Fibroblast of skin of left quadriceps (primary cell): Measurements from ENCODE around the gene CACNA2D4.

ENCODE experiments used
- DNase-seq, 2 experiments: peaks; one replicate each; pipeline ENCODE4 v3.0.0-alpha.2; 2013; ENCODE audit warnings: low read depth in 2 of 2

The CACNA2D4 gene

DNA sequence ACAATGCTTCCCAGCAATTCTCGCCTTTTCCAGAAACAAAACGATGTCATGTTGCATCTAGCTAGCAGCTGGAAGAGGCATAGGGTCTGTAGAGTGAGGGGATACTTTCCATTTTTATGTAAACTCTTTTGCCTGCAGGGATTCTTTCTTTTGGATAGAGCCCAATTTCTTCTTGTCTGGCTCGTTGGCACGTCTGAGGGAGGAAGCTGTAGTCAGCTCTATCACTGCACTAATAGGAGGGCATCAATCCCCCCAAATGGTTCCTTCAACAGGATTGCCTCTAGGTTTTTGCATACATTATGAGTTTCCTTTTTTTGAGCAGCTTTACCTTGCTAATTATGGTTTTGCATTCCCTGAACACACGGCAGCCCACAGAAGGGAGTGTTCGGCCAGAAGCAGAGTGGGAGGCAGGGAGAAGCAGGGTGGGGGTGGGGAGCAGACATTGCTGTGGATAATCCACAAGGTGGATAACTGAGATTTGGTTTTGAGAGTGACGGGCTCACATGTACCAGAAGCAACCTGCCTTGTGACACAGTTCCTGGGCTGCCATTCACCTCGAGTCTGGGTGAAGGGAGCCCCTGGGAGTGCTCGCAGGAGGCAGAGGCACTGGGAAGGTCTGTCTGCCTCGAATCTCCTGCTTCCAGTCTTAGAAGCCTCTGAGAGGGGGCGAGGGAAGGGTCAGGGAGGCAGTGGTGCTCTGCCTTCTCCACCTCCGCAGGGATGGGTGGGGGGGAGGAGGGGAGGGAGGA is 73.6 kb downstream of the CACNA2D4 start:
- no peak for DNase-seq

DNA sequence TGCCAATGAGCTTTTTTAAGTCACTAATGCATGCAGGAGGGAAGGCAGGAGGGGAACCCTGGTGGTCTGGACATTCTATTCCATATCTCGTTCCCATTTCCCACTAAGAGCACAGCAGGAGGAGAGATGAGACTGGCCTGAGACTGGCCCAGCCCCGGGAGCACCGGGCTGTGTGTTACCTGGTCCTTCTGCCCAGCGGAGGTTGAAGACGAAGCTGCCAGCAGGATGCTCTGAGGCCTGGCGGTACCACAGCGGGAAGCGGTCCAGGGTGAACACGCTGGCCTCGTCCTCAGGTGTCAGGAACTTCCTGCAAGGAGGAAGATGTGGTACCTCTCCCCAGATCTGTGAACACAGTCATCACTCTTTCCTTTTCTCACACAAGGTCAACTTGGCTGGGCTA is 74.2 kb downstream of the CACNA2D4 start:
- DNase-seq: no peak

- DNase-seq: no peak
Observed at GRCh38 chr12:1843641-1844005, 74.8 kb downstream of the CACNA2D4 start.

DNA sequence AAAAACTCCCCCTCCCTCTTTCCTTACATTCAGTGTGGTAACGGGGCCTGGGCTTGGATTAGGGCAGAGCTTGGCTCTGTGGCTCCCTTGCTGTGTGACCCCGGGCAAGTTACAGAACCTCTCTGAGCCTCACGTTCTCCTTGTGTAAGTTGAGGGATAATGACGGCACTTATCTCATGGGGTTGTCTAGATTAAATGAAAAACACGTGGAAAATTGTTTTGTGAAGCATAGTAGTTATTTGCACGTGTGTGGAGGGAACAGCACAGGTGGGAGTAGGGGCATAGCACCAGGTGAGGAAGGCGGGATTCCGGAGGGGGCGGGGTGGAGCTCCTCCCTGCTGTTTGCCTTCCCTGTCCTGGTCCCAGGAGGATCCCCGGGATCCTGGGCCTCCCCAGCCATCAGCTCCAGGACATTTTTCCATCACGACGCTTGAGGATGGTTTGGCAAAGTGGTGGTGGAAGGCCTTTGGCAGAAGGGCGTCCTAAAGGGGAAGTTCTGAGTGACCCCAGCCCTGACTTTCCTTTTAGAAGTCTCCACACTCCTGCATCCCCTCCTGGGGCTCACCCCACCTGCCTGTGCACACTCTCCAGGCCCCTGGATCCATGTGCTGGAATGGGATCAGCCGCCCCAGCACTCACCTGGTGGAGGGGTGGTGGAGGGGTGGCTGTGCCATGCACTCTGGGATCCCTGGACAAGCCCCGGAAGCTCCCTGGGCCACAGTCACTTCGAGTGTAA is 75.4 kb downstream of the CACNA2D4 start:
- no peak for DNase-seq

DNA sequence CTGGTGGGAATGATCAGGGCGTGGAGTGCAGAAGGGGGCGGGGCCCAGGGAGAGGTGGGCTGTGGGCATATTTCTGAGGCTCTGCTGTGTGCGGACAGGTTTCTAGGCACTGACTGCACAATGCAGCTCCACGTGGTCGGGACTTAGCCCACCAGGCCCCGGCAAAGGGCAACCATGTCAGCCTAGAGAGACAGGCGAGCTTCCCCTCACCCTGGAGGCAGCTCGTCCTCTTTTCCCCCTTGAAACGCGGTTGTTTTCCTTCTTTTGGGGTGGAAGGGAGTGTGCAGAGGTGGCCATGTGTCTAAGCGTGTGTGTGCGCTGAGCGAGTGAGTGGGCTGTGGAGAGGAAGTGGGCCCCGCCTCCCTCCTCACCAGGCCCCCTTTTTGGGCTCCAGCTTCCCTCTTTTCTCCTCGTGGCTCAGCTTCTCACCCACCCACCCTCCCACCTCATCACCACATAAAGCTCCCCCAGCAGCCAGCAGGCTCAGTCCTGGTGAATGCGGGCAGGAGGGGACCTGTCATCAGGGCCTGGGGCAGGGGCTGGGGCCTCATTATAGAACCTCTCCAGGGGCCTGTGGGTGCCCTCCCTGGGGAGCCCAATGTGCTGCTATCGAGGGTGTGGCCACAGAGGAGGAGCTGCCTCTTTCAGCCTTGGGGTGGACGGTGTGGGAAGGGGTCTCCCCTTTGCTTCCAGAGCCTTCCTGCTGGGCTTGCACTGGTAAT is 76.1 kb downstream of the CACNA2D4 start:
- no peak for DNase-seq

DNA sequence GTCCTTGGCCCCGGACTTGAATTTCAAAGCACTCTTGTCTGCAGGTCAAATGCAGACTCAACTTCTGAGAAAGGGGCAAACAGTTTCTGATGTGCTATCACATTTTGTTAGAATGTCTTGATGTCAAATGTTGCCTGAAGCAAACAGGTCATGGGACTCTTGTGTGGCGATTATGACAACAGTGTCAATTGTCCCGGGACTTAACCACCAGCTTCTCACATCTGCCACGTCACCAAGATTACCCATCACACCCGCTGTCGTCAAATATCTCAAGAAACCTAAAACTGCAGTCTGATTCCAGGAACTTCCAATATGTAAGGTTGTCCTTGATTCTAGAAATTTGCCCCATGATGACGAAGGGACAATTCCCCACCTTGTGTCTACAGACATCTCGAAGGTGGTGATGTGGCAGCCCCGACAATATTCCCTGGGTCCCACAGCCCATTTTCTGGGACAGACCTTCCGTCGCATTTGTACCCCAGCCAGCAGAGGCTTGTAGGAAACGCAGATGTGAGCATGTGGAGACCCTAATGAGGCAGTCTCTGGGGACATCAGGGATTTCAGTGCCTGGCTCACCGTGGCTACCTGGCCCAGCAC is 76.8 kb downstream of the CACNA2D4 start:
- DNase-seq: no peak

GRCh38 chr12:1840981-1841425 is 77.4 kb downstream of the CACNA2D4 start:
- DNase-seq: no peak

DNA sequence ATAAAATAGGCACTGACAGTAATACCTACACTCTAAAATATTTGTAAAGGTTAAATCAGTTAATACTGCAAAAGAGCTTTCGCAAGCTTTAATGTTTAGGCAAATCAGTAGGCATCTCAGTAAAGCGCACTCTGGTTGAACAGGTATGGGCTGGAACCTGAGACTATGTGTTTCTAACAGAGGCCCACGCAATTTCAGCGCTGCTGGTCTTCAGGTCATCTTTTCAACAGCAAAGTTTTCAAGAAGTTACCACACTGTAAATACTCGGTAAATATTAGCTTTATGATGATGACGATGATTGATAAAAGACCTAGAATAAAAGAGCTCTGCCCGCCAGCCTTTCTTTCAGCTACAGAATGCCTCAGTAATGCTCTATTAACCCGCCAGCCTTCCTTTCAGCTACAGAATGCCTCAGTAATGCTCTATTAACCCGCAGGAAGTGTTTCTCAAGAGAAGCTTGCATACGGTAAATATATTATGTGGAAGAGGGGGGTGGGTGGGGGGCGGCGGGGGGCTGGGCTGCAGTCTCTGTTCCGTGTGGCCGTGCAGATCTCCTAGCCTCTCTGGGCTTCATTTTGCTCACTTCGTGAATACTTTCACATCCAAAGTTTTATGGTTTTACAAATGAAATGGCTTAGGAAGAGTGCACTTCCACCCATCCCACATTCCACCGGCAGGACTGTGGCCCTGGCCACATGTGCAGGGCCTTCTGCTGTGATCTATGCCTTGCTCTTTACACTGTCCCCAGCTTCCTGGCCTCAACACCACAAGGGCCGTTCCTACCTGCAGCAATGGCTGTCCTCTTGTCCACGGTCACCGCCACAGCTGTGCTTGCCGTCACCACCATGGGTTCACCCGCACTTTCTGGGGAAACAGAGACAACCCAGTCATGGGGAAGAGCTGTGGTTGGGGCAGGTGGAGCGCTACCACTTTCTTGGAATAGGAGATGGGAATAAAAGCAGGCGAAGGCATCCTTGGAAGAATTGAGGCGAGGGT is 78.2 kb downstream of the CACNA2D4 start:
- DNase-seq: no peak

DNA sequence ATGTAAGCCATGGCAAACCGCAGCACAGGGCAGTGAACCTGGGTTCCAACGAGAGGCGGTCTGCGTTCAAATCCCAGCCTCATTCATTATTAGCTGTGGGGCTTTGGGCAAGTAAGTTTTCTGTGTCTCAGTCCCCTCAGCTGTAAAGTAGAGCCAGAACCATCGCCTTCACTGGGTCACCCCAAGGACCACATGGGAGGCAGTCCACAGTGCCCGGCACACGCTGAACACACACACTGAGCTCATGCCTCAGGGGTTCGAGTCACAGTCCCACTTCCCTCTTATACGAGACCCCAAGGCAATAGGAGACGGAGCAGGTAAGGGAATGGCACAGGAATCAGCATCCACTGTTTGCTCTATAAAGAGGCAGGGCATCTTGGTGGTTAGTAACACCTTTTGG is 79.0 kb downstream of the CACNA2D4 start:
- DNase-seq: no peak

DNA sequence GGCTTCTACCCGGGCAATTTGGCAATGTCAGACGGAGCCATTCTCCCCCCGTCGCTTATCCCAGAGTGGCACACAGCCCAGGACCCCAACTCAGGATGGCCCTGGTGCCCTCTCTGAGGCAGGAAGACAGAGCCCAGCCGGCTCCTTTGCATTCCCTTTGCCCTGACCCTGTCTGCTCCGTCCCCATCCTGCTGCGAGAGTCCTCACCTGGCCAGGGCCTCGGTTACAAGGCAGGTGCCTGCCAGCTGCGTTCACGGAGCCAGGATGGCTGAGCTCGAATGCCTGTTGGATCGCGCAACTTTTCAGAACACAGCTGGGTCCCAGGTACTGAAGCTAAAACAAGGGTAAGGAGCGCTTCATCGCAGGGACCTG is 79.5 kb downstream of the CACNA2D4 start:
- no peak for DNase-seq

DNA sequence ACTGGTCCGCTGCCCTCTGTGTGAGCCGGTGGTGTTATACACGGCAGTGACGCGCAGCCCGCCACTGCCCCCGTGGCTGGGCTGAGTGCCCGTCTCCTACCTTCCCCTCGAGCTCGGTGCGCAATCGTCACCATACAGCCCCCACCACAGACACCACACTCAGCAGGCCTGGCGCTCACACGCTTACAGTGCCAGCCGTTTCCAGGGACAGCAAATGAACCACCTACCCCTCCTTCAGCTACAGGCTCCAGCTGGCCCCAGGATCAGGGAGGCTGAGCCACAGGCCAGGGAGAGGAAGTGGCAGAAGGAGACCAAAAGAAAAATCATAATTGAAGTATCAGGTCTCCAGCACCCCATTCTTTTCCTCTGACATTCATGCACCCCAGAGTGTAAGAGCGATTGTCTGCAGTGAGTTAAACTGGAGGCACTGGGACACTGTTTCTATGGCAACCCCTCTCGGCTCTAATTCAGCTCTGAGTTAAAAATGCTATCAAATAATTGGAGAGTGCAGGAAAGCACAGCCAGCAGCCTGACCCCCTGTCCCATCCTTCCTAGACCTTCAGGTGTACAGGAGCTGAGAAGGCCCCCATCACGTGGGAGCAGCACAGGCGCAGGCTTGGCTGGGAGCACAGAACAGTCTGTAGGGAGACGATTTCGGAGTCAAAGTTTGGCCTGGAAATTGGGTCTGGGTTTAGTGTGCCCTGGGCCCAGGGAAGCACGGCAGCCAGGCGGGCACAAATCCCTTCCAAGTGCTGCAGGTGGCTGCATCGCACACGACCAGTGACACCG is 80.1 kb downstream of the CACNA2D4 start:
- DNase-seq: no peak

DNA sequence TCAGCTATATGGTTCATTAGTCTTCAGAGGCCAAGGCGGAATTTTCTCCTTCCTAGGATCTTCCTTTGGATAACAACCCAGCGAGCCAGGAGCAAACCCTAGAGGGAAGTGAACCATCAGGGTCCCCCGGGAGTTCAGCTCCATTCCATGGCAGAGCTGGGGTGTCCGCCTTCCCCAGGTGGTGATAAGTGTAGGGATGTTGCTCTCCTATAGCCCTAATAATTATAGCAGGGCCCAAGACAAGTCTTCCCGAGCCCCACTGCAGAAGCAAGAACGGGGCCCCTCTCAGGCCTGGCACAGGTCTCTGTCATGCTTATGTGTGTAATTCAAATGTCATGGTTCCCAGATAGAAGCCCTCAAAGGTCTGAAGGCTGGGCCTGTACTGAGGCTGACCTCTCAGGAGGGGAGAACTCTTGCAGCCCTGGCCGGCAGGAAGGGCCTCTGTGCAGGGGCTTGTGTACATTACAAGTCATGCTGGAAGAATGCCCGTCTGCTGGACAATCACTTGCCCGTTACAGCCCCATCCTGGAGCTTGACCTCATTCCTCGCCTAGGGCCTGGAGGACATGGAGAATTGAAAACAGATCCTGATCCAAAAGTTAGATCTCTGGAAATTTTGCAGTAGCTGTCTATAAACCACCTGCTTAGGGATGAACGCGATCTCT is 80.8 kb downstream of the CACNA2D4 start:
- DNase-seq: no peak

- DNase-seq: no peak
Observed at GRCh38 chr12:1836854-1837421, 81.5 kb downstream of the CACNA2D4 start.

DNA sequence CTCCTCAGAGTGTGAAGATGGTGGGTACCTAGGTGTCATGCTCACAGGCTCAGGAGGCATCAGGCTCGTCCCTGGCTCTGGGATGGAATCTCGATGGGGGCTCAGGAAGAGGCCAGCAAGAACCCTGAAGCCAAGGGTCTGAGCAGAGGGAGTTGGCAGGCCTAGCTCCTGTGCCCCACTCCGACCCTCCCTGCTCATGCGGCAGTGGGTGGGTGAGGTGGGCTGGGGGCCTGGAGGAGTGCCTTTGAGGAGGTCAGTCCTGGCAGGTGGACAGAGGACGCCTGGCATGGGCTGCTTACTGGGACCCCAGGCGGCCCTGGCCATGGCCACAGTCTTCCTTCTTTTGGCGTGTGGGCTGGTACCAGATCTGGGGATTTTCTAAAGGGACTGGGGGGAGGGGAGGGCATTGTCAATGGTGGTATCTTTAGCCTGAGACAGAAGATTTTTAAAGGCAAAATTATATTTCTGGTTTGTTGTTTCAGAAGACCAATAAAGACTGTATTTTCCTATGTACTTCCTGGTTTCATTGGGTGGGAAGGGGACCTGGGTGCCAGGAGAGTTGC is 82.1 kb downstream of the CACNA2D4 start:
- no peak for DNase-seq

DNA sequence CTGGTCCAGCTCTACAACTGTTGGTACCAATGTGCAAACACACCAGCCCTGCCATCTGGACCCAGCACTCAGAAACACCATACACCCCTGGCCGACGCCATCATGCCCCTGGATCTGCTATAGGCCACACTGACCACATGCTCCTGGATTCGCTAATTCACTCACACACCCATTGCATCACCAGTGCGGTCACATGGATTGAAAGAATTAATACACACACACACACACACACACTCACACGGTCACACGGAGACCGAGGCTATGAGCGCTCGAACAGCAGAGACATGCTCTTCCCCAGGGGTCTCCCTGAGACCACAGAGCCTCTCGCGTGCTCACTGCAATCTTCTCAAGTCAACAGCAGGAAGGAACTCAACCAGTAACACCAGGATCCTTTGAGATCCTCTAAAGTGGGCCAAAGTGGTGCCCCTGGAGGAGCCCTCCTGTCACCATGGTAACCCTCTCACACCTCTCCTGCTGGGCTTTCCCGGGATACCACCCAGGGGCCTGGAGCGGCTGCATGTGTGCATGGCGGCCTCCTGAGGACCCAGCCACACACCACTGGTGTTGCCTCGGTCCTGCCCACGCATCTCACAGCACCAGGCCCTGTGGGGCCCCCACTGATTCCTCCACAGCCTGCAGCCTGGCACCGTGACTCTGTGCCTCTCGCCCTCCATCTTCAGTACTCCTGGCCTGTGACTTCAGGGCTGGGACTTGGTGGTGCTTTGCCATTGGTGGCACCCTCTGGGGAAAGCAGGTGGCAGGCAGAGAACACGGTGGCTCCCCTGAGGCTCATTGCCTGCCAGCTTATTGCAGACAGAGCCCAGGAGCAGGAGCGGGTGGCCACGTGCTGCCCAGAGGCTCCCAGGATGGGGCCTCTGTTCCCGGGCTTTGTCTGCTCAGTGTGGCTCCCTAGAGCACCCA is 83.0 kb downstream of the CACNA2D4 start:
- DNase-seq: no peak

DNA sequence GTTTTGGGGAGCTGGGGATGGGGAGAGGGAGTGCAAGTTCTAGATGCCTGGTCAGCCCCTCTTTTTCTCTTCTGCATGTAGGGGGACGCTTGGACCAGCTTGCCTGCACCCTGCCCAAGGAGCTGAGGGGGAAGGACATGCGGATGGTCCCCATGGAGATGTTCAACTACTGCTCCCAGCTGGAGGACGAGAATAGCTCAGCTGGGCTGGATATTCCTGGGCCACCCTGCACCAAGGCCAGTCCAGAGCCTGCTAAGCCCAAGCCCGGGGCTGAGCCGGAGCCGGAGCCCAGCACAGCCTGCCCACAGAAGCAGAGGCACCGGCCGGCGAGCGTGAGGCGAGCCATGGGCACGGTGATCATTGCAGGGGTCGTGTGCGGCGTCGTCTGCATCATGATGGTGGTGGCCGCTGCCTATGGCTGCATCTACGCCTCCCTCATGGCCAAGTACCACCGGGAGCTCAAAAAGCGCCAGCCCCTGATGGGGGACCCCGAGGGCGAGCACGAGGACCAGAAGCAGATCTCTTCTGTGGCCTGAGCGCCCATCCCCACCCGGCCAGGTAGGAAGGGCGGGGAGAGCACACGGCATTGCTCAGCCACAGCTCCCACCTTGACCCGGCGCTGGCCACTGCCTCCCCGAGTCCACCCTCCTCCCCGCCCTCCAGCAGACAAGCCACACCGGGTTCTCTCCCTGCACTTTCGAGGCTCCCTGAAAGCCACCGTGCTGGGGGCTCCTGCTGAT is 84.1 kb downstream of the CACNA2D4 start:
- no peak for DNase-seq

DNA sequence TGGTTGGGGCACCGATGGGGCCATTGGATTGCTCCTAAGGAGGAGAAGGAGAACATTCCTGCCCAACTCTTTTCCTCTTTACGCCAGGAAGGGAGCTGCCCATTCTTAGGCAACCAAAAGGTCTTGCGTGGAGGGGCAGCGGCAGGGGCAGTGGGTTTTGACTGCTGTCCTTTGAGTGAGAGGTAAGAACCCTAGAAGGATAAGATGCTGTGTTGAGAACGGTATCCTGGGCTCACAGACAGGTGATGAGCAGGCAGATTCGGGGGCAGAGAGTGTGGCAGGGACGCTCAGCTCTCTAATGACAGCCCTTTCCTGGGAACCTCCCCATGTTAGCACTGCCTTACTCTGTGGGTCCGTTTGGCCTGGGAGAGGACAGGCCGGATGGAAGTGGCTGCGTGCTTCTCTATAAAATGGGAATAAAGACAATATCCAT is 84.8 kb downstream of the CACNA2D4 start:
- DNase-seq: no peak
